GM21529 (cell line): ENCODE data around the gene TGM1.
"Not testable (repeated sequence)": the region's sequence is repeated elsewhere in the genome, so short reads cannot be mapped to it uniquely, and the experiment has no call there.

Experiments
- ATAC-seq: cut with Tn5 transposase; IDR thresholded peaks from one replicate; pipeline ENCODE4 v1.9.1; 2021; ENCODE audit not compliant: unreplicated experiment

TGM1 gene

GRCh38 chr14:24234095-24235005, 28.6 kb downstream of the TGM1 start:
- no peak for ATAC-seq

DNA sequence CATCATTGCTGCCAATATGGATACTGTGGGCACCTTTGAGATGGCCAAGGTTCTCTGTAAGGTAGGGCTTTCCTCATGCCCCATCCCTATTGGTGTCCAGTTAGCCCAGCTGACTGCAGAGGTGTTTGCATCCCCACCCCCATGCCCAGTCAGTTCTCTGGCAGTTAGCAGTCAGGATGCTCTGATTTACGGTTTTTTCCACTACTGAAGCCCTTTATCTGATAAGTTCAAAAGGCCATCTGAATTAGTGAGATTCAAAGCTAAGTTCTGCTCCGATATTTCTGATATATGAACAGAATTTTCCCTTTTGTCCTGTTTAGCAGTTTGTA, 29.5 kb downstream of the TGM1 start:
- no peak for ATAC-seq

- ATAC-seq, result peak; percentile 65
These were observed 30.1 kb downstream of the TGM1 start, which contains the start of gene GMPR2 for GRCh38 chr14:24232645-24233537. TSS of gene GMPR2 (plus strand) at chr14:24232929. CDS start at chr14:24233254, 325 bp downstream.

GRCh38 chr14:24232121-24232644, 30.8 kb downstream of the TGM1 start, which contains the start of gene NEDD8:
TSS of gene NEDD8 (minus strand) at chr14:24232367. CDS start at chr14:24232267, 100 bp downstream.
- peak; percentile 78 for ATAC-seq

DNA sequence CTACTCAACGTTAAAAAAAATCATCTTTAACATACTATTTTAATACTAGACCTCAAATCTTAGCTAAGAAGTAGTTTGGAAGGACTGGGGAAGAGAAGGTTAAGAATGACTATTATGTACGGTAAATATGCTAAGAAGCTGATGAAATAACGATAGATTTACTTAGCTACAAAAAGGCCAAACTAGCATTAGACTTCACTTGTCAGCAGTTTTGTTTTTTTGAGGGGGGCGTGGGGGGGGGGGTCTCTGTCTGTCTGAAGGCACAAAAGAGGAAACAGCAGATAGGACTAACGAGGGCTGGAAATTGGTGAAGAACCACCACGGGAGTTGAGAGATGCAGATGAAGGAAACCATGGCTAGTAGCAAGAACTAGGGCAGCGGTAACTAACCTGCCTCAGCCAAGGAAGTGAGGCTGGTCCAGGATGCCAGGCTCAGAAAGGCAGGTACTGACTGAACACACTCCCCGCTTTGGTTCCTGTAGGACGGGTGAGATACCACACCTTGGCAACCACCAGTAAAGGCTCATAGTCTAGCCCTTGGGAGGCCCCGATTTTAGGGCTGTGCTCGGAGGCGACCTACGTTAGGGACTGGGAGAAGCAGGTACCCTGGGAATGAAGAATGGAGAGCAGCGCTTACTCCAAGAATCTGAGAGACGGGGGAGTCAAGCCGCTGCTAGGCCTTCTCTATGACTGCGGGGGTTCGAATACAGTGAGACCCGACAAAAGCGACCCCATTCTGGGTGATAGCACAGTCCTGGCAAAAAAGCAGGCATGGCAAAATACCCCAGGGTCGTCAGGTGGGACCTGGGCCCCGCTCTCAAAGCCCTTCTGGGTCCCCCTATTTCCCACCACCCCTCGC, 31.5 kb downstream of the TGM1 start:
- ATAC-seq, result peak; percentile 6

DNA sequence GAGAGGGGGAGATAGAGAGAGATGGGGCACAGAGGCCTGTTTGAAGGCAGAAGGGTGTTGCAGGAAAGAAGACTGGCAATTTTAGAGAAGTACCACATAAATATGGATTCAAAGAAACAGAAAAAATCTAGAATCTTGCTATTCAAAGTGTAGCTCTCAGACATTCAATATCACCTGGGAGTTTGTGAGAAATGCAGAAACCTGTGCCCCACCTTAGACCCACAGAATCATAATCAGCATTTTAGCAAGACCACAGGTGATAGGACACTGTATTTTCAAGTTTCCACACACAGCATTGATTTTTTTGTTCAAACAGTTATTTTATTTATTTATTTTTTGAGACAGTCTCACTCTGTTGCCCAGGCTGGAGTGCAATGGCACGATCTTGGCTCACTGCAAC, 34.1 kb downstream of the TGM1 start:
- ATAC-seq, result no peak

DNA sequence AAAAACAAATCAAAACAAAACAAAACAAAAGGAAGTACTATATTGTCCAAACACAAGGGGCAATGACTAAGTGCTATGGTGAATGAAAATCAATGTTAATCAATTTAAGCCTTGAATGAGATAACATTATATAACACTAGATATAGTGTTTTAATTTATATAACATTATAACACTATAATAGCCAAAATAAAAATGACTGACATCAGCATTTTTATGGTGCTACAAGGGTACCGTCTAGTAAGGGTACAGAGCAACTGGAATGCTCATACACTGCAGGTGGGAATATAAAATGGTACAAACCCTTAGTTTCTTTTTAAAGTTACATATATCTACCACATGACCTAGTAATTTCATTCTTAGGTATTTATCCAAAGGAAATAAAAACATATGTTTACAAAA, 36.5 kb downstream of the TGM1 start:
- no peak for ATAC-seq

DNA sequence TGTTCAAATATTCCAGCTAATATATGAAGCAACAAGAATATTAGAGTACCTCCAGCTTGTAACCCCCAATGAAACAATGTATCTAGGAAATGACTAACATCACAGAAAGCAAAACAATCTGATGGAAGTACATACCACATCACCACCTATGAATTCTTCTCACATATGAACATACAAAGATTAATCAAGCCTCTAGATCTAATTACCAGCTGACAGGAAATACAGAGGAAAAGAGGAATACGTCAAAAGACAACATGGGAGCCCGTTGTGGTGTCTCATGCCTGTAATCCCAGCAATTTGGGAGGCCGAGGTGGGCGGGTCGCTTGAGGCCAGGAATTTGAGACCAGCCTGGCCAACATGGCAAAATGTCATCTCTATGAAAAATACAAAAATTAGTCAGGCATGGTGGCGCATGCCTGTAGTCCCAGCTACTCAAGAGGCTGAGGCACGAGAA, 38.3 kb downstream of the TGM1 start:
- no peak for ATAC-seq

- ATAC-seq, result not testable (repeated sequence)
These were observed 40.0 kb downstream of the TGM1 start for GRCh38 chr14:24222987-24223386.

- no peak for ATAC-seq
These were observed 43.5 kb downstream of the TGM1 start for GRCh38 chr14:24219521-24219920.

DNA sequence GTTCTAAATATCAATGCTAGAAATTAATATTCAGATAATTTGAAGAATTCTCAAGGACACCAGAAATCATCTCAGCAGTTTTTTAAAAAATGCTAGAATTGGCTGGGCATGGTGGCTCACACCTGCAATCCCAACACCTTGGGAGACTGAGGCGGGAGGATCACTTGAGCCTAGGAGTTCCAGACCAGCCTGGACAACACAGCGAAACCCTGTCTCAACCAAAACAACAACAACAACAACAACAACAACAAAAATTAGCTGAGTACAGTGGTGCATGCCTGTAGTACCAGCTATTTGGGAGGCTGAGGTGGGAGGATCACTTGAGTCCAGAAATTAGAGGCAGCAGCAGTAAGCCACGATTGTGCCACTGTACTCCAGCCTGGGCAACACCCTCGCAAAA, 43.9 kb downstream of the TGM1 start:
- ATAC-seq, result no peak

DNA sequence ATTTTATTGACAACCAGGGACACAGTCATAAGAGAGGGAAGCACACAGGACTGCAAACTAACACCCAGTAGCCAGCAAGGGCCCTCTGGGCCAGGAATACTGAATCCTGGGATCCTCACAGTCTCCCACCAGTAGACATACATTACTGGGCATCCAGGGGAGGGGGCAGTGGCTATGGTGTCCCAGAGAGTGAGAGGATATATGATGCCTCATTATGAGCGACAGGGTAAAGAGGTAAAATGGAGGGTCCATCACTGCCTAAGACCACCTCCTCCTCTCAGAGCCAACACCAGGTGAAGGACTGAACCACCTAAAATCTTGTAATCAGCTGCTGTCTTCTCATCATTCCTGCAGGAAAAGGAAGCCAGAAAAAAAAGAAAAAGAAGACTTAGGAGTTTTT, 46.1 kb downstream of the TGM1 start:
- ATAC-seq, result not testable (repeated sequence)

GRCh38 chr14:24216345-24216699, 46.7 kb downstream of the TGM1 start:
- ATAC-seq, result no peak

GRCh38 chr14:24215495-24216344, 47.3 kb downstream of the TGM1 start, which contains the start of gene MDP1:
TSS of gene MDP1 (minus strand) at chr14:24216066. CDS start at chr14:24215955, 111 bp downstream.
- peak; percentile 56 for ATAC-seq

DNA sequence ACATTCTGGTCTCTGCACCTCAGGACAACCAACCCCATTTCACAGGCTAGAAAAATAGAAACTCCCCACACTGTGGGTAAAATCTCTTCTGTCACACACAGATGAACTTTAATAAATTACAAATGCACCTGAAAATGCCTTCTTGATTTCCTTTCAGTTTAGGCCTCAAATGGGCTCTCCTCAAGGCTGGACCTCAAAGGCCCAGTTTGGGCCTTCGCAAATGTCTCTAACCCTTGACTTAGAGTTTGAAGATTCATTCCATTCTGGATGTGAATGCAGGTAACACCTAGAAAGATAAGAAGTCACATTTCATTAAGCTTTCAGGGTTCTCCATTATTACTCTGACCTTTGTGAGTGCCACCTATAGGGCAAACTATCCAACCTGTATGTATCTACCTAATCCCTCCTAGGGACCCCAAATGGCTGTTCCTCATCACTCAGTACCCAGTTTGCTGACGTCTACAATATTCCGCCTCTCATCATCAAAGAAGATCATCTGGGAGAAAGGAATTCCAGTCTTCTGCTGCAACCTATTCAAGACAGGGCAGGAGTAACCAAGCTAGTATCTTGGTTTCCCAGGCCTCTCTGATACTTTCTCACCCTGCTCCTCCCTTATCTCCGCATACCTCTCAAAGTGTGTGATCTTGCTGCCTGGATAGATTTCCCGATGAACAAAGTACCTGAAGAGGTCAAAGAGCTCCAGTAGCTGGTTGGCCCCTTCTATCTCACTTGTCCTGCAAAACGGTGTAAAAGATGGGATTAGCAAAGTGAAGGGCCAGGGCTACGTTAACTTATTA, 48.9 kb downstream of the TGM1 start:
- no peak for ATAC-seq

GRCh38 chr14:24212924-24213865, 49.8 kb downstream of the TGM1 start, which contains the start of gene CHMP4A:
TSS of gene CHMP4A (minus strand) at chr14:24213488. CDS start at chr14:24213439, 49 bp downstream.
- ATAC-seq, result peak; percentile 85

GRCh38 chr14:24211311-24211710, 51.7 kb downstream of the TGM1 start:
- ATAC-seq, result no peak
